ENCODE data around the gene ICA1. TPM values are rescaled to one million over a fixed set of nuclear protein-coding genes. Genes with fewer than 3 reads are reported as not detected.

ICA1 gene
- total RNA-seq, 1 donor from 2014 or later, result 27.0 TPM

DNA sequence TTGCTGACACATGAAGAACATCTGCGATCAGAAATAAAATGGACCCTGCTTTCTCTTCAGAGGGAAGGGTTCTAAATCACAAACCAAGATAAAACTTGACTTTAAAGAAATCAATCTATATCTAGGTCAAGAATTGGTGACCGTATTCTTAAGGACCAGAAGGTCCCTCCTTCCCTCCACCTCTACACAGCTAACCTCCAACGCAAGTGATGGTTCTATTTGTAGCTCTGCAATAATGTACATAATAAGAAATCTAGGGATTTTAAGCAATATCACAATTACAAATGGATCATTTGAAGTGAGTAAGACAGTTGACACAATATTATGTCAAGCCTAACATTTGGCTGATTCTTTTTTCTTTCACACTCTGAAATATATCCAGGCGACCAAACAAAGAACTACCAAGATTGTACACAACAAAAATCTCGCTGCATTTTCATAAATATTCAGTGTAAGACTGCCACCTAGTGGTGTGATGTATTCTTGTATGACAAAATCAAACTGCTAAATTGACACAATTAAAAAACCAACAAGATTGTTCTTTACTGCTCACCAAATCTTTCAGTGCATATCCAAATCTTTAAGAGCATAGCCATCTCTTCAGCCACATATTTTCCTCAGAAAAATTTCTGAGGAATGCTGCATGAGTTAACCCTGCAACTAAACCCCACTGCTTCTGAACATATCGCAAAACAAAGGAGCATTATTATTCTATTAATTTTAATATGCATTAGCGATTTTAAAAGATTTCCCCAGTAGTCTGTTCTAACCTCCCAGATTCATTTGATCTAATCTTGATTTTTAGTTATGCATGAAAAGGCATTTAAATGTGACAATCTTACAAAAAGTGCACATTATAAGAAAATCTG lies 44.5 kb downstream of the ICA1 start:
- H3K36me3 ChIP-seq, result peaks cover 4% of the 10 kb centered on the region
- H3K9me3 ChIP-seq, result no peaks in the 10 kb centered on the region
- ATAC-seq (peak; percentile 79), DNase-seq (no peak)
- H3K27me3 ChIP-seq, result no peaks in the 10 kb centered on the region
- no peak overlapping the region for H3K27ac ChIP-seq
- no peaks in the 10 kb centered on the region for H3K4me1 ChIP-seq
- intact Hi-C loops (cut with DNase I), result no loop called here
- no peak overlapping the region for H3K4me3 ChIP-seq
- TF ChIP-seq, protein P1, sequence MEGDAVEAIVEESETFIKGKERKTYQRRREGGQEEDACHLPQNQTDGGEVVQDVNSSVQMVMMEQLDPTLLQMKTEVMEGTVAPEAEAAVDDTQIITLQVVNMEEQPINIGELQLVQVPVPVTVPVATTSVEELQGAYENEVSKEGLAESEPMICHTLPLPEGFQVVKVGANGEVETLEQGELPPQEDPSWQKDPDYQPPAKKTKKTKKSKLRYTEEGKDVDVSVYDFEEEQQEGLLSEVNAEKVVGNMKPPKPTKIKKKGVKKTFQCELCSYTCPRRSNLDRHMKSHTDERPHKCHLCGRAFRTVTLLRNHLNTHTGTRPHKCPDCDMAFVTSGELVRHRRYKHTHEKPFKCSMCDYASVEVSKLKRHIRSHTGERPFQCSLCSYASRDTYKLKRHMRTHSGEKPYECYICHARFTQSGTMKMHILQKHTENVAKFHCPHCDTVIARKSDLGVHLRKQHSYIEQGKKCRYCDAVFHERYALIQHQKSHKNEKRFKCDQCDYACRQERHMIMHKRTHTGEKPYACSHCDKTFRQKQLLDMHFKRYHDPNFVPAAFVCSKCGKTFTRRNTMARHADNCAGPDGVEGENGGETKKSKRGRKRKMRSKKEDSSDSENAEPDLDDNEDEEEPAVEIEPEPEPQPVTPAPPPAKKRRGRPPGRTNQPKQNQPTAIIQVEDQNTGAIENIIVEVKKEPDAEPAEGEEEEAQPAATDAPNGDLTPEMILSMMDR (IDR thresholded peaks at IDR 0.05), result peak; percentile 77

GRCh38 chr7:8216334-8216690 lies 45.7 kb downstream of the ICA1 start:
- intact Hi-C loops (cut with DNase I), result no loop called here
- no peak overlapping the region for H3K27ac ChIP-seq
- H3K36me3 ChIP-seq, result peaks cover 4% of the 10 kb centered on the region
- DNase-seq, result no peak
- no peak overlapping the region for H3K4me3 ChIP-seq
- no peaks in the 10 kb centered on the region for H3K27me3 ChIP-seq
- H3K9me3 ChIP-seq, result no peaks in the 10 kb centered on the region
- ATAC-seq, result no peak
- no peaks in the 10 kb centered on the region for H3K4me1 ChIP-seq
- TF ChIP-seq, protein P1 (IDR thresholded peaks at IDR 0.05), result no peak

DNA sequence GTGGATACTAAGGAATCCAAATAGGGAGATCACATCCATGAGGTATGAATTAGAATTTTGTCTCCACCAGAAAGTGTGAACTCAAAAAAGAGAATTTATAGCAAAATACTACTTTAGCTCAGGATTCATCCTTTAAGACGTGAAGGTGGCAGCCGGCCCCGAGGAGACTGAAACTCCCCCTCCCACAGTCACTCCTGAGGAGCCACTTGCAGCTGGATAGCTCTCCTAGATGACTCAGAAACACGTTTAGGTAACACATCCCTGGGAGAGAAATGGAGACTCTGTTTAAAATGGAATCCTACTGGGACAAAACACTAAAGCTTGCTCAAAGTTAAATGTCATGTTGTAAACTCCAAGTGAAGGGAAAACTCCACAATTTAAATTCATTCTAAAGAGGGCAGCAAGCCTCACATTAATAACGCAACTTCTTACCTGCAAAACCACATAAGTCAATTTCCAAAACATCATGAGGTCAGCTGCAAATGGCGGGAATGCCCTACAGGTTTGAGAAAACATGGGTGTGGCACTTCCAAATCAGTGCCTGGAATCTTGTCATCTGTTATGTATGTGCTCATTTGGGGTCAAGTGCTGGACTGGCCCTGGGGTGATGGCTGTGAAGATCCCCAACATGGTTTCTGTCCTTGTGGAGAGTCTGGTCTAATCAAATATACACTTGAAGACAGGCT lies 46.2 kb downstream of the ICA1 start:
- ATAC-seq (no peak), DNase-seq (no peak)
- TF ChIP-seq, protein P1 (IDR thresholded peaks at IDR 0.05), result no peak
- Histone ChIP-seq H3K9me3 (no peaks in the 10 kb centered on the region), H3K4me1 (no peaks in the 10 kb centered on the region), H3K4me3 (no peak overlapping the region), H3K36me3 (peaks cover 4% of the 10 kb centered on the region), H3K27ac (no peak overlapping the region), H3K27me3 (no peaks in the 10 kb centered on the region)
- intact Hi-C loops (cut with DNase I), result no loop called here

DNA sequence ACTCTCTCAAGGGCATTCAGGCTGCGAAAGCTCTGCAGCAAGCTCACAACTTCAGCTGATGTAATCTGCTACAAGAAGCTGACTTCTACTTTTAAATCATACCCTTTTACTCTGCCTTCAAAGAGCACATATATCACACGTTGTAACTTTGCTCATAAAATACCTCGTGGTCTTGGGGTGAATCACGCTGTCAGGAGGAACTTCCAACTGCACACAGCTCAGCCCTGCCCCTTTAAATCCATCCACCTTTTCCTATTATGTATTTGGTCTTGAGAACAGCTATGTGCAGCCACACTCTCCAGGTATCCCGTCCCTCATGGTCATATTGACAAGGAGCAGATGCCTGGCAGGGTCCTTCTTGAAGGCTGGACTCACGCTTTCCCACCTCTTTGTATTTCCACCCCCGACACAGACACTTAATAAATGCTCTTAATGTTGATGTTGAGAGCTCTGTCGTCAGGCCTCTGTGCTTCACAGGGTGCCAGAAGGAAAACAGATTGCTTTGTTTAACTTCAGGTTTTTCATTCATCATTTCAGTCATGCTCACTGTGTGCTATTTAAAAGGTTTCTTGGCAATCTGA lies 47.6 kb downstream of the ICA1 start:
- no peaks in the 10 kb centered on the region for H3K4me1 ChIP-seq
- ATAC-seq (no peak), DNase-seq (no peak)
- H3K4me3 ChIP-seq, result no peak overlapping the region
- no peaks in the 10 kb centered on the region for H3K9me3 ChIP-seq
- TF ChIP-seq, protein P1 (IDR thresholded peaks at IDR 0.05), result no peak
- H3K27me3 ChIP-seq, result no peaks in the 10 kb centered on the region
- intact Hi-C loops (cut with DNase I), result no loop called here
- no peak overlapping the region for H3K27ac ChIP-seq
- no peaks in the 10 kb centered on the region for H3K36me3 ChIP-seq

DNA sequence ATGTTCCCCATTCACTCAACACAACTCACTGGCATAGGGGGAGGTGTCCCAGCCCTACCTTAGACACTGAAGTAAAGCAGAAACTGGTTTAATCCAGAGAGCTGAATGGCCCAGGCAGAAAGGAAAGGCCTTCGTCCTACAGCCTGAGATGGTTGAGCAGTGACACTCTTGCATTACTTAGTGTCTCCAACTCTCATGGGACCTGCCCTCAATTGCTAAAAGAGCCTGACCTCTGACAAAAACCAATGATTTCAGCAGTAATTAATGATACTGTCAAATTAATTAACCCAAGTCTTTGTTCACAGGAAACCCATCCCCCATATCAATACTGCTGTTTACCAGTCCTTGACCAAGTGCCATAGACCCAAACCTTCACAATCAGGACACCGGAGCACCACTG lies 48.6 kb downstream of the ICA1 start:
- intact Hi-C loops (cut with DNase I), result no loop called here
- Histone ChIP-seq H3K4me3 (no peak overlapping the region), H3K36me3 (no peaks in the 10 kb centered on the region), H3K9me3 (no peaks in the 10 kb centered on the region), H3K4me1 (no peaks in the 10 kb centered on the region), H3K27me3 (no peaks in the 10 kb centered on the region), H3K27ac (no peak overlapping the region)
- ATAC-seq (no peak), DNase-seq (no peak)
- TF ChIP-seq, protein P1 (IDR thresholded peaks at IDR 0.05), result no peak

All from upper lobe of right lung (tissue), 1 donor.